BLaER1 treated with 17β-estradiol and CSF1 and Interleukin-3, amounts not matched to agents 10 nM and 100 nM (cell line): ENCODE data around the gene GYS2.

ENCODE experiments used
- H3K27ac ChIP-seq, 11 experiments: shearing (Covaris generic); formaldehyde crosslinking; 2 replicates each; pipeline ENCODE4 v1.8.1; 2022
- H3K27me3 ChIP-seq, 11 experiments: shearing (Covaris generic); formaldehyde crosslinking; 2 replicates each; pipeline ENCODE4 v1.8.1; 2022
- H3K36me3 ChIP-seq, 11 experiments: shearing (Covaris generic); formaldehyde crosslinking; 2 replicates each; pipeline ENCODE4 v1.8.1; 2022
- H3K4me1 ChIP-seq, 10 experiments: shearing (Covaris generic); formaldehyde crosslinking; 2 replicates each; pipeline ENCODE4 v1.8.1; 2022
- H3K4me2 ChIP-seq, 11 experiments: shearing (Covaris generic); formaldehyde crosslinking; 2 replicates each; pipeline ENCODE4 v1.8.1; 2022
- H3K4me3 ChIP-seq, 10 experiments: shearing (Covaris generic); formaldehyde crosslinking; 2 replicates each; pipeline ENCODE4 v1.8.1; 2022
- H3K9ac ChIP-seq, 11 experiments: shearing (Covaris generic); formaldehyde crosslinking; 2 replicates each; pipeline ENCODE4 v1.8.1; 2022
- H3K9me3 ChIP-seq, 11 experiments: shearing (Covaris generic); formaldehyde crosslinking; replicated peaks in 1 of 11; 2 replicates each; pipeline ENCODE4 v1.8.1; 2022
- H4K20me1 ChIP-seq, 11 experiments: shearing (Covaris generic); formaldehyde crosslinking; 2 replicates each; pipeline ENCODE4 v1.8.1; 2022
- Cebpa-rat ChIP-seq, 11 experiments: shearing (Covaris generic); IDR thresholded peaks; 2 replicates each; pipeline ENCODE4 v1.8.1; 2022

Gene GYS2

GRCh38 chr12:21551841-21552465 is 52.7 kb downstream of the GYS2 start:
- Histone ChIP-seq H3K9me3 (peaks cover 6 to 14% (median 8%) of the 10 kb centered on the region in 11 experiments; a peak in 15 of 22 replicates), H3K36me3 (no peaks in the 10 kb centered on the region), H3K27me3 (no peaks in the 10 kb centered on the region), H3K4me1 (peaks cover 0 to 14% (median 10%) of the 10 kb centered on the region in 10 experiments; a peak in 16 of 20 replicates), H3K4me2 (peak overlapping the region in 9 of 11 experiments; percentile 5 to 70 (median 47); a peak in 18 of 22 replicates), H3K4me3 (no peak overlapping the region), H3K27ac (peak overlapping the region in 7 of 11 experiments; percentile 21 to 53 (median 30); a peak in 9 of 22 replicates), H3K9ac (peak overlapping the region in 1 of 11 experiments; percentile 26; a peak in 2 of 22 replicates), H4K20me1 (no peaks in the 10 kb centered on the region)
- no peak for TF ChIP-seq Cebpa-rat (IDR thresholded peaks at IDR 0.05)

- H3K27me3 ChIP-seq, result no peaks in the 10 kb centered on the region
- H4K20me1 ChIP-seq, result no peaks in the 10 kb centered on the region
- no peak overlapping the region for H3K9ac ChIP-seq
- H3K4me2 ChIP-seq, result no peak overlapping the region
- H3K9me3 ChIP-seq, result no peaks in the 10 kb centered on the region
- no peak overlapping the region for H3K27ac ChIP-seq
- peaks cover 0 to 15% (median 9%) of the 10 kb centered on the region in 10 experiments; a peak in 16 of 20 replicates for H3K4me1 ChIP-seq
- H3K4me3 ChIP-seq, result no peak overlapping the region
- no peaks in the 10 kb centered on the region for H3K36me3 ChIP-seq
- no peak for TF ChIP-seq Cebpa-rat (IDR thresholded peaks at IDR 0.05)
Measured at GRCh38 chr12:21547437-21547836, 57.2 kb downstream of the GYS2 start.

- Histone ChIP-seq H4K20me1 (no peaks in the 10 kb centered on the region), H3K9me3 (no peaks in the 10 kb centered on the region), H3K9ac (no peak overlapping the region), H3K36me3 (no peaks in the 10 kb centered on the region), H3K4me3 (no peak overlapping the region), H3K4me2 (no peak overlapping the region), H3K27me3 (no peaks in the 10 kb centered on the region), H3K27ac (no peak overlapping the region), H3K4me1 (peaks cover 0 to 8% (median 2%) of the 10 kb centered on the region in 10 experiments; a peak in 16 of 20 replicates)
- TF ChIP-seq Cebpa-rat (IDR thresholded peaks at IDR 0.05), result no peak
Measured at GRCh38 chr12:21546716-21547115, 57.9 kb downstream of the GYS2 start.

DNA sequence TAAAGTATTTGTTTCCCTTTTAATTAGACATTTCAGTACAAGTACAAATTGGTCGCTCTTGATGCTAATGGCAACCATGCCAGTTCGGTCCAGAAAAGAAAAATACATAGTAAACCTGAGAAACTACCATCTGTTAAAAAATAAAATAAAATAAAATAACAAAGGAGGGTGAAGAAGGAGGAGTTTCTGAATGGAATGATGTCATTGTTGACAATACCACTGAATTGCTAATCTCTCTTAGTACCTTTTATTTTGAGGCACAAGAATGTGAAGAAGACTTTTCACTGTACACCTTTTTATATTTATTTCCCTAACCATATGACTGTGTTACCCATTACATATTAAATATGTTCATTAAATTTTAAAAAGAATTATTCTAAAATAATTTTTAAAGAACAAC is 59.1 kb downstream of the GYS2 start:
- no peaks in the 10 kb centered on the region for H3K9me3 ChIP-seq
- H4K20me1 ChIP-seq, result no peaks in the 10 kb centered on the region
- H3K27ac ChIP-seq, result no peak overlapping the region
- no peak for TF ChIP-seq Cebpa-rat (IDR thresholded peaks at IDR 0.05)
- no peaks in the 10 kb centered on the region for H3K36me3 ChIP-seq
- no peak overlapping the region for H3K4me2 ChIP-seq
- no peak overlapping the region for H3K9ac ChIP-seq
- H3K4me3 ChIP-seq, result no peak overlapping the region
- 0 out of 20 replicates have a peak, but pooled peaks cover 0 to 6% (median 0%) of the 10 kb centered on the region in 10 experiments for H3K4me1 ChIP-seq
- H3K27me3 ChIP-seq, result no peaks in the 10 kb centered on the region

DNA sequence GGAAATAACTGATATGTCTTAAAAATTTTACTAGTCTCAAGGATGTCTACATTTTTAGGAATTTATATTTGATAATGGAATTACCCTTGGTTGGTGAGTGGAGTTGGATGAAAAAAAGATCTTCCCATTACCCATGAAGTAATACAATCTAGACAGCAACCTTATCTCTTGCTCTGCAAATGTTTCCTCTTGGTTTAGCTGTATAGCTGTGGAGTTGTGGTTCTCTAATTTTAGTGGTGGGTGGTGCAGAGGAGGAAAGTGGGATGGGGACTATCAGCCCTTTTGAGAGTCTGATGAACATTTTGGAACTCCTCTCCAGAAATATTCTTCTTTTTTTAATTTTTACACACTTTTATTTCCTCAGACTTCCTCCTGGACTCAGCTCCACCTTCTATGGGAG is 61.5 kb downstream of the GYS2 start:
- H3K9me3 ChIP-seq, result no peaks in the 10 kb centered on the region

GRCh38 chr12:21542403-21542802 is 62.2 kb downstream of the GYS2 start:
- no peak overlapping the region for H3K27ac ChIP-seq
- 0 out of 20 replicates have a peak, but pooled peaks cover 0 to 6% (median 0%) of the 10 kb centered on the region in 10 experiments for H3K4me1 ChIP-seq
- H3K36me3 ChIP-seq, result no peaks in the 10 kb centered on the region
- TF ChIP-seq Cebpa-rat (IDR thresholded peaks at IDR 0.05), result no peak
- H3K4me3 ChIP-seq, result no peak overlapping the region
- H4K20me1 ChIP-seq, result no peaks in the 10 kb centered on the region
- no peaks in the 10 kb centered on the region for H3K27me3 ChIP-seq
- no peaks in the 10 kb centered on the region for H3K9me3 ChIP-seq
- H3K9ac ChIP-seq, result no peak overlapping the region
- peak overlapping the region in 3 of 11 experiments; percentile 8 to 31 (median 30); a peak in 2 of 22 replicates for H3K4me2 ChIP-seq

More for the DNA sequence above, 61.5 kb downstream of the GYS2 start:
- H3K27ac ChIP-seq, result no peak overlapping the region
- no peaks in the 10 kb centered on the region for H3K27me3 ChIP-seq
- no peak overlapping the region for H3K4me2 ChIP-seq
- no peaks in the 10 kb centered on the region for H4K20me1 ChIP-seq
- H3K4me3 ChIP-seq, result no peak overlapping the region
- no peak overlapping the region for H3K9ac ChIP-seq
- TF ChIP-seq Cebpa-rat (IDR thresholded peaks at IDR 0.05), result no peak
- H3K36me3 ChIP-seq, result no peaks in the 10 kb centered on the region
- 0 out of 20 replicates have a peak, but pooled peaks cover 0 to 6% (median 0%) of the 10 kb centered on the region in 10 experiments for H3K4me1 ChIP-seq

GRCh38 chr12:21541773-21542172 is 62.9 kb downstream of the GYS2 start:
- no peak overlapping the region for H3K27ac ChIP-seq
- no peak overlapping the region for H3K4me2 ChIP-seq
- no peaks in the 10 kb centered on the region for H3K27me3 ChIP-seq
- H3K9ac ChIP-seq, result no peak overlapping the region
- no peaks in the 10 kb centered on the region for H3K36me3 ChIP-seq
- H3K4me1 ChIP-seq, result 0 out of 20 replicates have a peak, but pooled peaks cover 0 to 6% (median 0%) of the 10 kb centered on the region in 10 experiments
- no peaks in the 10 kb centered on the region for H4K20me1 ChIP-seq
- TF ChIP-seq Cebpa-rat (IDR thresholded peaks at IDR 0.05), result no peak
- no peak overlapping the region for H3K4me3 ChIP-seq
- no peaks in the 10 kb centered on the region for H3K9me3 ChIP-seq

DNA sequence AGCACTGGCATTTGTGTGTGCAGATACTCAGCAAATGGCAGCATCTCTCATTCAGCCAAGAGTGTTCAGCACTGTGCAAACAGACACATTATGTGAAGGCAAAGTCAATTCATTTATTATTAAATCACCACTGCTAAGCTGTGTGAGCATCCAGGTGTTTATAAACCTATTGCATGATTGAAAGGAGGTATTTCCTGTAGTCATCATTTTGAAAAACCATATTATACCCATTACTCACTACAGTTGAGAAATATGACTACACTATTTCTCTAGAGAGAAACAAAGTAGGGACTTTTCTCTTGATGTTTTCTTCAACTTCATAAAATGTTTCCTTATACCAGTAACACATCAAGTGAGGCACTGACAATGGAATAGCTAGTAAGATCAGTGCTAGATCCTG is 64.8 kb downstream of the GYS2 start:
- no peak for TF ChIP-seq Cebpa-rat (IDR thresholded peaks at IDR 0.05)
- Histone ChIP-seq H3K36me3 (no peaks in the 10 kb centered on the region), H3K27ac (no peak overlapping the region), H3K4me2 (no peak overlapping the region), H4K20me1 (no peaks in the 10 kb centered on the region), H3K4me1 (0 out of 20 replicates have a peak, but pooled peaks cover 0 to 6% (median 0%) of the 10 kb centered on the region in 10 experiments), H3K9ac (no peak overlapping the region), H3K9me3 (no peaks in the 10 kb centered on the region), H3K4me3 (no peak overlapping the region), H3K27me3 (no peaks in the 10 kb centered on the region)

DNA sequence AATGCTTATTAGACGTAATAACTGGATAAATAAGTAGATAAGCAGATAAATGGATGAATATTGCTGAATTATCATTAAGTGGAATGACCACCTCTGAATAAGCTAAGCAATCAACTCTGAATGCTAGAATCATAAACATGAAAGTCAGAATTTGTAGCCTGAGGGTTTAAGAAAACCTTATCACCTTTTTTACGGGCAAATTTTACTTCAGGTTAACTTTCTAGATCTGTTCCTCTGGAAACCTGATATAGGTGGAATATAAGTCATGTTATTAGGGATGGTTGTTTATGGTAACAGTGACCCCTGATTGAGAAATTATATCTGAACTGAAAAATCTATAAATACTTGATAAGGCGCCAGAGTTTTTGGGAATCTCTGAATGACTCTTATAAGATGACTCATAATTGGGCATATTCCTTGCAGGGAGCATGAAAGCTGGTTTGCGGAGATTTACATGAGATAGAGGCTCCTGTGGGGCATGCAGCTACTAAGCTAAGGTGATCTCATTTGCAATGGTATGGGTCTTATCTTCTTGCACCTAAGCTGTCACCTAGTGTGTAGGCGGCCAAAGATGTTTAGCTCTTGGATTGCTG is 66.5 kb downstream of the GYS2 start:
- Histone ChIP-seq H3K36me3 (no peaks in the 10 kb centered on the region), H3K4me1 (0 out of 20 replicates have a peak, but pooled peaks cover 0 to 6% (median 0%) of the 10 kb centered on the region in 10 experiments), H4K20me1 (no peaks in the 10 kb centered on the region), H3K9me3 (no peaks in the 10 kb centered on the region), H3K4me3 (no peak overlapping the region), H3K27ac (no peak overlapping the region), H3K4me2 (no peak overlapping the region), H3K27me3 (no peaks in the 10 kb centered on the region), H3K9ac (no peak overlapping the region)
- TF ChIP-seq Cebpa-rat (IDR thresholded peaks at IDR 0.05), result no peak
